AG04449 (cell line): ENCODE data around the gene LCE7A.

Experiments
- CTCF ChIA-PET: fragments of 350-600 bp; formaldehyde crosslinking; extraction: SDS; loops from one replicate; lab custom pipeline; 2021; ENCODE audit warnings: antibody characterized with exemption; lab: Yijun Ruan, JAX
- POLR2A ChIA-PET: fragments of 400-600, 350-600 bp; formaldehyde crosslinking; extraction: SDS; loops from one replicate; lab custom pipeline; 2020; ENCODE audit warnings: antibody characterized with exemption, inconsistent platforms; lab: Yijun Ruan, JAX
- DNase-seq: peaks from one replicate; pipeline ENCODE4 v3.0.0-alpha.2; 2010; ENCODE audit warnings: low read depth, low spot score
- H3K4me3 ChIP-seq: 2 replicates; pipeline ENCODE4 v1.5.1; 2011; ENCODE audit warnings: low read depth, mild to moderate bottlenecking, control low read depth, low read length
- TF ChIP-seq, protein P1 (sequence below): IDR thresholded peaks from one replicate; pipeline ENCODE4 v1.5.1; 2011; ENCODE audit warnings: mild to moderate bottlenecking, moderate library complexity, low read length, control low read depth, inconsistent platforms; ENCODE audit not compliant: insufficient read depth; ENCODE audit errors: missing control alignments

Gene LCE7A, protein sequence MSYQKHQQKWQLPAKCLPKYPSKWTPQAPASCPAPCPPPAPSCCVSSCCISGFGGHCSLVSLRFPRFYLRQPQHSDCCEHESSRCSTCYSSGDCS

DNA sequence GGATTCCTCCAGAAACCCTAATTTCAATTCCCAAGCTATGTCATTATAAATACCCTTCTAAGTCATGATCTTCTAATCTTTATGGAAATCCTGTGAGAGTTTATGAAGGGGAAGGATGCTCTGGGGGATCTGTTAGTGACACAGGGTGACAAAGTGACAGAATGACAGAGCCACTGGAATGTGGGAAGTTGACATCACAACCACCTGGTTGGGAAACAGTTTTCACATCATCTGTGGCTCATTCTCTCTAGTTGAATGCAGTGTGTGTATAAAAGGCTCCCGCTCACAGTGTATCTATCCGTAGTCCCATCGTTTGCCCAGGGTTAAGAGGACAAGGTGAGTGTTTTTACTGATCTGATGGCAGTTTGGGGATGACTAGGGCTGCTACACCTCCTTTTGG is at the start of gene LCE7A:
Gene LCE7A (plus strand): TSS at position 301 of the 400 bp plus-strand sequence. CDS start 702 bp downstream, outside the sequence.
- no peak within 1 kb of the TSS for H3K4me3 ChIP-seq
- ChIA-PET POLR2A (no interaction called here), CTCF (interaction anchor here (10.2 kb wide), 1 partner anchor 11 kb away, joined by 71 read pairs; no protein-coding TSS in a partner anchor)
- no peak for DNase-seq
- TF ChIP-seq, protein P1, sequence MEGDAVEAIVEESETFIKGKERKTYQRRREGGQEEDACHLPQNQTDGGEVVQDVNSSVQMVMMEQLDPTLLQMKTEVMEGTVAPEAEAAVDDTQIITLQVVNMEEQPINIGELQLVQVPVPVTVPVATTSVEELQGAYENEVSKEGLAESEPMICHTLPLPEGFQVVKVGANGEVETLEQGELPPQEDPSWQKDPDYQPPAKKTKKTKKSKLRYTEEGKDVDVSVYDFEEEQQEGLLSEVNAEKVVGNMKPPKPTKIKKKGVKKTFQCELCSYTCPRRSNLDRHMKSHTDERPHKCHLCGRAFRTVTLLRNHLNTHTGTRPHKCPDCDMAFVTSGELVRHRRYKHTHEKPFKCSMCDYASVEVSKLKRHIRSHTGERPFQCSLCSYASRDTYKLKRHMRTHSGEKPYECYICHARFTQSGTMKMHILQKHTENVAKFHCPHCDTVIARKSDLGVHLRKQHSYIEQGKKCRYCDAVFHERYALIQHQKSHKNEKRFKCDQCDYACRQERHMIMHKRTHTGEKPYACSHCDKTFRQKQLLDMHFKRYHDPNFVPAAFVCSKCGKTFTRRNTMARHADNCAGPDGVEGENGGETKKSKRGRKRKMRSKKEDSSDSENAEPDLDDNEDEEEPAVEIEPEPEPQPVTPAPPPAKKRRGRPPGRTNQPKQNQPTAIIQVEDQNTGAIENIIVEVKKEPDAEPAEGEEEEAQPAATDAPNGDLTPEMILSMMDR = no peak

DNA sequence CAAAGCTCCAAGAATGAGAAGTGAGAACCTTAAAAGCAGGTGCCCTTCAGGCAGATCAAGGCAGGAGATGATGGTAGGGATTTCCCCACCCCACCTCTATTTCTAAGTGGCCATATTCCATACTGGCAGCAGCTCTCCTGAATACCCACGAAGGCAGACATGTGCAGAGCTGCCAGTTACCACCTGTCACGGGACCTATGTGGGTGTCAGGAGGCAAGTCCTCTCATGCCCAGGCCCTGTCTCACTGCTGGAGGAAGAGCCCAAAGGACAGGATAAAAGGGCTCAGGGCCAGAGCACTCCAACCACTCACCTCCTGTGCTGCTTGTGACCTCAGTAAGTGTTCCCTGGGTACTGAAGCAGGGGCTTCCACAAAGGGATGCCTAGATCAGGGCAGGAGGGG is 48.7 kb upstream of the LCE7A start:
- TF ChIP-seq, protein P1 = no peak
- CTCF ChIA-PET = no interaction called here
- DNase-seq = no peak
- POLR2A ChIA-PET = no interaction called here
- no peak overlapping the region for H3K4me3 ChIP-seq

DNA sequence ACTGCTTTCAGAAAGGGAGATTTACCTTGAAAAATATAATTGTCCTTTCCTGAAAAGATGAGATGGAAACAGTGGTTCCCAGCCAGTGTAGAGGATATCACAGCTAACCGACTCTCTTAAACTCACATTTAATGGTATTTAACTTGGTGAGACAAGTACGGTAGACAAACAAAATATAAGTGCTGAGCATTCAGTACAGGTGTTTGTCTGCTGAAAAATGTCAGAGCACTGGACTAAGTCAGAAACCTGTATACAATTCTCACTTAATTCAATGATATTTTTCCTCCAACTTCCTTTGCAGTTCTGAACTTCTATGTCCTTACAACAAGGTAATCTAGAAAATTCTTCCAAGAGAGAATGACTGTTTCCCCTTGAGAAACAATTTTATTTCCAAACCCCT is 48.1 kb upstream of the LCE7A start, which contains the start of gene LCE1B:
Gene LCE1B (plus strand): TSS at position 301 of the 400 bp plus-strand sequence. CDS start 476 bp downstream, outside the sequence.
- TF ChIP-seq, protein P1 = no peak
- ChIA-PET POLR2A (no interaction called here), CTCF (no interaction called here)
- no peak within 1 kb of the TSS for H3K4me3 ChIP-seq
- no peak for DNase-seq

DNA sequence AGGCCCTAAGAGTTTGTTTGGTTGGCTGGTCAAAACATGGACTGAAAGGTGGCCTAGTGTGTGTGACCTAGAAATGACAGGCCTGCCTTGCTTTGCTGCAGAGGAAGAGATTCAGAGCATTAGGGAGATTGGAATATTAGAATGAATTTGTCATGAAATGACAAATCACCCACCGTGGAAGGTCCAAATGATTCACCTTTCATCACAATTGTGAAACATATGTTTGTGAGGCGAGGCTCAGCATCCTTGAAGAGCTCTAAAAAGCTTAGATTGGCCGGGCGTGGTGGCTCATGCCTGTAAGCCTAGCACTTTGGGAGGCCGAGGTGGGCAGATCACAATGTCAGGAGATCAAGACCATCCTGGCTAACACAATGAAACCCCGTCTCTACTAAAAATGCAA is 42.5 kb upstream of the LCE7A start:
- TF ChIP-seq, protein P1 = no peak
- DNase-seq = no peak
- ChIA-PET POLR2A (no interaction called here), CTCF (no interaction called here)
- no peak overlapping the region for H3K4me3 ChIP-seq

DNA sequence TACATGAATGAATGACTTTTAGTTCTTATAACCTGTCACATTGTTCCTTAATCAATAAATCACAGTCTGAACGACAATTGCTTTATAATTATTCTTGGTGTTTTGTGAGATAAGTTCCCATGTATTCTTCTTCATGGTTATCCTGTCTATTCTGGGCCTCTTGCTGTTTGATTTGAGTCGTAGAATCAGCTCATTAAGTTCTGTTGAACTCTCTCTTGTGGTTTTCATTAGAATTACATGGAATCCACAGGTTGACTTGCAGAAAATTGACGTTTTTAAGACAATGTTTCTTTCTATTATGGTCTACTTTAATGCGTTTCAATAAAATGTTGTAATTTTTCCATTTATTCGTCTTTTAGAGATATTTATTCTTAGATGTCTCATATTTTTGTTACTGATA is 36.5 kb upstream of the LCE7A start:
- no peak for DNase-seq
- ChIA-PET POLR2A (no interaction called here), CTCF (interaction anchor here (0.7 kb wide), 1 partner anchor 16 kb away, joined by 3 read pairs; no protein-coding TSS in a partner anchor)
- TF ChIP-seq, protein P1 = no peak
- no peak overlapping the region for H3K4me3 ChIP-seq

DNA sequence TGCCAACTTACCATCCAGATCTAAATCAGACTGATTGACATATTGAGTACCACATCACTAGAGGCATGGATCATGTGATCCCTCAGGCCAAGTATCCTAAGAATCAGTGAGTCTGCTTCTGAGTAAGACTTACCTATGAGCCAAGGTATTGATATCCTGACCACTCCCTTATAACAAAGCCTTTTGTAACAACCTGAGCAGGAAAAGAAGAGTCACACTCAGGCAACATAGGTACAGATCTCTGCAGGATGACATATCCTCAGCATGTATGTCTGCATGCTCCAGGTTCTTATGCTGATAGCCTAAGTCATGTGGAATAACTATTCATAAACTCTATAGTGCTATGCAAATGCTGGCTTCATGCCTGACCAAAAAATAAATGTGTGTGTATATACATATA is 34.8 kb upstream of the LCE7A start:
- CTCF ChIA-PET = interaction anchor here (1.6 kb wide), 1 partner anchor 46 kb away, joined by 3 read pairs; no protein-coding TSS in a partner anchor
- H3K4me3 ChIP-seq = no peak overlapping the region
- TF ChIP-seq, protein P1 = no peak
- no peak for DNase-seq
- POLR2A ChIA-PET = interaction anchor here (0.6 kb wide), 1 partner anchor 221 kb away, joined by 3 read pairs; no protein-coding TSS in a partner anchor
